HepG2 (cell line): ENCODE data around the gene FAM161A. TPM values are rescaled to one million over a fixed set of nuclear protein-coding genes. Genes with fewer than 3 reads are reported as not detected.

Experiments
- ATF1 ChIP-seq: IDR thresholded peaks from 2 replicates; pipeline ENCODE4 v1.6.1; 2016; ENCODE audit warnings: mild to moderate bottlenecking, control low read depth
- ATF7-NPFF ChIP-seq: sonication (generic); formaldehyde crosslinking; IDR thresholded peaks from 2 replicates; pipeline ENCODE4 v1.8.1; 2023; ENCODE audit warnings: mild to moderate bottlenecking, low read depth, missing genetic modification reagents, moderate library complexity
- KDM3A ChIP-seq: IDR thresholded peaks from 2 replicates; pipeline ENCODE4 v1.6.1; 2018; ENCODE audit warnings: low read depth, missing compliant biosample characterization
- KLF15 ChIP-seq: sonication (generic); formaldehyde crosslinking; IDR thresholded peaks from 2 replicates; pipeline ENCODE4 v1.8.1; 2023; ENCODE audit warnings: borderline replicate concordance, mild to moderate bottlenecking, inconsistent platforms, missing genetic modification reagents, mixed read lengths
- LBX2 ChIP-seq: sonication (generic); formaldehyde crosslinking; IDR thresholded peaks from 2 replicates; pipeline ENCODE4 v1.5.0; 2020; ENCODE audit warnings: missing genetic modification reagents, mild to moderate bottlenecking, borderline replicate concordance
- LCORL ChIP-seq, 2 experiments: fragments of 450-650 bp in 1 of 2; sonication (generic) in 1 of 2; formaldehyde crosslinking in 1 of 2; IDR thresholded peaks; 2 replicates each; pipeline versions ENCODE4 v1.5.0 to v1.6.1; 2017 to 2020; ENCODE audit warnings: antibody characterized with exemption in 1 of 2, missing genetic modification reagents in 1 of 2
- MED1 ChIP-seq: sonication (generic); formaldehyde crosslinking; IDR thresholded peaks from 2 replicates; pipeline ENCODE4 v1.4.0; 2020; ENCODE audit warnings: missing genetic modification reagents
- NFKB2 ChIP-seq: sonication (generic); formaldehyde crosslinking; IDR thresholded peaks from 2 replicates; pipeline ENCODE4 v1.4.0; 2020; ENCODE audit warnings: missing genetic modification reagents, borderline replicate concordance
- RBM22 ChIP-seq: fragments of 200-400 bp; formaldehyde crosslinking; optimal IDR thresholded peaks from 2 replicates; pipeline ENCODE3; 2017; ENCODE audit warnings: mild to moderate bottlenecking, low read length, moderate library complexity
- SMAD1 ChIP-seq: sonication (generic); formaldehyde crosslinking; IDR thresholded peaks from 2 replicates; pipeline ENCODE4 v1.4.0; 2020; ENCODE audit warnings: missing genetic modification reagents, low read depth, mild to moderate bottlenecking, borderline replicate concordance
- SMYD3 ChIP-seq: sonication (generic); formaldehyde crosslinking; IDR thresholded peaks from 2 replicates; pipeline ENCODE4 v1.8.1; 2023; ENCODE audit warnings: mild to moderate bottlenecking, missing genetic modification reagents
- SOX6 ChIP-seq, 2 experiments: fragments of 450-650 bp in 1 of 2; sonication (generic) in 1 of 2; formaldehyde crosslinking in 1 of 2; IDR thresholded peaks; 2 replicates each; pipeline versions ENCODE4 v1.4.0 to v1.6.1; 2017 to 2020; ENCODE audit warnings: antibody characterized with exemption in 1 of 2, mild to moderate bottlenecking in 1 of 2, missing genetic modification reagents in 1 of 2
- SRY ChIP-seq: sonication (generic); formaldehyde crosslinking; IDR thresholded peaks from 2 replicates; pipeline ENCODE4 v1.8.0; 2022; ENCODE audit warnings: mild to moderate bottlenecking, missing genetic modification reagents
- TFAP4 ChIP-seq: sonication (generic); IDR thresholded peaks from 2 replicates; pipeline ENCODE4 v1.6.1; 2016; ENCODE audit warnings: low read depth, borderline replicate concordance
- XBP1 ChIP-seq: sonication (generic); formaldehyde crosslinking; IDR thresholded peaks from 2 replicates; pipeline ENCODE4 v1.5.0; 2020; ENCODE audit warnings: missing genetic modification reagents
- ZNF160 ChIP-seq: sonication (generic); formaldehyde crosslinking; IDR thresholded peaks from 2 replicates; pipeline ENCODE4 v1.8.0; 2022; ENCODE audit warnings: mild to moderate bottlenecking, inconsistent platforms, missing genetic modification reagents
- ZNF235 ChIP-seq: sonication (generic); formaldehyde crosslinking; IDR thresholded peaks from 2 replicates; pipeline ENCODE4 v1.8.1; 2023; ENCODE audit warnings: mild to moderate bottlenecking, missing genetic modification reagents, borderline replicate concordance
- ZNF563 ChIP-seq: sonication (generic); formaldehyde crosslinking; IDR thresholded peaks from 2 replicates; pipeline ENCODE4 v1.8.0; 2022; ENCODE audit warnings: mild to moderate bottlenecking, moderate library complexity, missing genetic modification reagents
- ZNF605 ChIP-seq: sonication (generic); formaldehyde crosslinking; IDR thresholded peaks from 2 replicates; pipeline ENCODE4 v1.8.0; 2022; ENCODE audit warnings: mild to moderate bottlenecking, missing genetic modification reagents
- ZNF724P ChIP-seq: sonication (generic); formaldehyde crosslinking; IDR thresholded peaks from 2 replicates; pipeline ENCODE4 v1.8.0; 2022; ENCODE audit warnings: missing genetic modification reagents, borderline replicate concordance
- ZSCAN5A ChIP-seq: sonication (generic); formaldehyde crosslinking; IDR thresholded peaks from 2 replicates; pipeline ENCODE4 v1.8.0; 2022; ENCODE audit warnings: mild to moderate bottlenecking, missing genetic modification reagents, borderline replicate concordance
- polyA plus RNA-seq, 8 experiments: library from polyadenylated mRNA; depleted of rRNA in 3 of 8; stranded (reverse) in 7 of 8; unstranded in 1 of 8; fragments of >200 nt; fragmentation: Illumina TruSeq in 4 of 8; extraction: Trizol in 4 of 8; gene quantifications; 2 replicates each; pipeline versions ENCODE4 v1.2.1 to v1.2.3, GENCODE V29; 2011 to 2016; ENCODE audit warnings: low read depth in 4 of 8, missing spikeins in 1 of 8, mixed read lengths in 1 of 8; ENCODE audit not compliant: insufficient read depth in 1 of 8
- total RNA-seq, 5 experiments: library from RNA; depleted of rRNA; stranded (reverse); fragments of >200 nt; fragmentation: Illumina TruSeq; extraction: Trizol; gene quantifications; 2 replicates each; pipeline ENCODE4 v1.2.3, GENCODE V29; 2016; ENCODE audit warnings: low read depth in 1 of 5
- TF ChIP-seq, protein P1 (sequence below): sonication (generic); formaldehyde crosslinking; IDR thresholded peaks from 2 replicates; pipeline ENCODE4 v1.8.0; 2022; ENCODE audit warnings: mild to moderate bottlenecking, missing genetic modification reagents
- TF ChIP-seq, protein P2 (sequence below): sonication (generic); formaldehyde crosslinking; IDR thresholded peaks from 2 replicates; pipeline ENCODE4 v1.4.0; 2020; ENCODE audit warnings: missing genetic modification reagents

The FAM161A gene
- total and polyA plus RNA-seq, 2 of the 13 experiments (the other 11 are each of a cell fraction or from before 2014, with no cell fraction given) = 2.7 to 3.4 TPM

GRCh38 chr2:61853847-61854563 is at the start of gene FAM161A (continued):
- TF ChIP-seq ZNF563 (CRISPR knock-in tag) = peak; percentile 96
- TF ChIP-seq ZNF160 (CRISPR knock-in tag) = peak; percentile 85; the same call in 1 of the 2 replicates
- TF ChIP-seq ZNF605 (CRISPR knock-in tag) = peak; percentile 82
- 0 out of 2 replicates have a peak, but pooled peaks have one; percentile 19 for TF ChIP-seq SMAD1
- TF ChIP-seq, protein P1, sequence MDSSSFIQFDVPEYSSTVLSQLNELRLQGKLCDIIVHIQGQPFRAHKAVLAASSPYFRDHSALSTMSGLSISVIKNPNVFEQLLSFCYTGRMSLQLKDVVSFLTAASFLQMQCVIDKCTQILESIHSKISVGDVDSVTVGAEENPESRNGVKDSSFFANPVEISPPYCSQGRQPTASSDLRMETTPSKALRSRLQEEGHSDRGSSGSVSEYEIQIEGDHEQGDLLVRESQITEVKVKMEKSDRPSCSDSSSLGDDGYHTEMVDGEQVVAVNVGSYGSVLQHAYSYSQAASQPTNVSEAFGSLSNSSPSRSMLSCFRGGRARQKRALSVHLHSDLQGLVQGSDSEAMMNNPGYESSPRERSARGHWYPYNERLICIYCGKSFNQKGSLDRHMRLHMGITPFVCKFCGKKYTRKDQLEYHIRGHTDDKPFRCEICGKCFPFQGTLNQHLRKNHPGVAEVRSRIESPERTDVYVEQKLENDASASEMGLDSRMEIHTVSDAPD (CRISPR knock-in tag) = peak; percentile 79; the same call in 1 of the 2 replicates
- 0 out of 2 replicates have a peak, but pooled peaks have one; percentile 21 for TF ChIP-seq TFAP4
- TF ChIP-seq ATF1 (CRISPR knock-in tag) = peak; percentile 36
- TF ChIP-seq KLF15 (CRISPR knock-in tag) = no peak; the same call in 1 of the 2 replicates
- TF ChIP-seq RBM22 = peak; percentile 99
- peak; percentile 80 for TF ChIP-seq NFKB2 (CRISPR knock-in tag)
- TF ChIP-seq LCORL (IDR thresholded peaks at IDR 0.05) = no peak
- peak; percentile 47; the same call in 1 of the 2 replicates for TF ChIP-seq LCORL (CRISPR knock-in tag; IDR thresholded peaks at IDR 0.05)
- no peak for TF ChIP-seq SOX6 (IDR thresholded peaks at IDR 0.05)
- peak; percentile 61 for TF ChIP-seq SOX6 (CRISPR knock-in tag; IDR thresholded peaks at IDR 0.05)
- TF ChIP-seq ATF7-NPFF = peak; percentile 55; the same call in 1 of the 2 replicates
- TF ChIP-seq ZNF724P = no peak
- TF ChIP-seq KDM3A = peak; percentile 60; the same call in 1 of the 2 replicates
- TF ChIP-seq LBX2 (CRISPR knock-in tag) = peak; percentile 79; the same call in 1 of the 2 replicates
- peak; percentile 88 for TF ChIP-seq SMYD3 (CRISPR knock-in tag)
- TF ChIP-seq MED1 (CRISPR knock-in tag) = peak; percentile 32
- no peak for TF ChIP-seq XBP1 (CRISPR knock-in tag)
- 0 out of 2 replicates have a peak, but pooled peaks have one; percentile 23 for TF ChIP-seq ZNF235 (CRISPR knock-in tag)
- TF ChIP-seq, protein P2, sequence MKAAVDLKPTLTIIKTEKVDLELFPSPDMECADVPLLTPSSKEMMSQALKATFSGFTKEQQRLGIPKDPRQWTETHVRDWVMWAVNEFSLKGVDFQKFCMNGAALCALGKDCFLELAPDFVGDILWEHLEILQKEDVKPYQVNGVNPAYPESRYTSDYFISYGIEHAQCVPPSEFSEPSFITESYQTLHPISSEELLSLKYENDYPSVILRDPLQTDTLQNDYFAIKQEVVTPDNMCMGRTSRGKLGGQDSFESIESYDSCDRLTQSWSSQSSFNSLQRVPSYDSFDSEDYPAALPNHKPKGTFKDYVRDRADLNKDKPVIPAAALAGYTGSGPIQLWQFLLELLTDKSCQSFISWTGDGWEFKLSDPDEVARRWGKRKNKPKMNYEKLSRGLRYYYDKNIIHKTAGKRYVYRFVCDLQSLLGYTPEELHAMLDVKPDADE (CRISPR knock-in tag) = no peak
- TF ChIP-seq SRY (CRISPR knock-in tag) = peak; percentile 90; the same call in 1 of the 2 replicates
- TF ChIP-seq ZSCAN5A = peak; percentile 78; the same call in 1 of the 2 replicates
